OCI-LY7 (cell line): ENCODE measurements around the gene NCK2.

ENCODE experiments used
- EZH2phosphoT487 ChIP-seq: fragments of 200-600 bp; sonication (generic); IDR thresholded peaks from 2 replicates; pipeline ENCODE4 v1.6.1; 2018; ENCODE audit warnings: low read depth, borderline replicate concordance, mild to moderate bottlenecking, mixed run types, antibody characterized with exemption, low read length, moderate library complexity, mixed read lengths
- TF ChIP-seq, protein P1 (sequence below): fragments of 200-600 bp; sonication (generic); conservative IDR thresholded peaks from 2 replicates; pipeline ENCODE4 v1.5.1; 2014; ENCODE audit warnings: mild to moderate bottlenecking, antibody characterized with exemption, low read length, moderate library complexity, mixed read lengths

DNA sequence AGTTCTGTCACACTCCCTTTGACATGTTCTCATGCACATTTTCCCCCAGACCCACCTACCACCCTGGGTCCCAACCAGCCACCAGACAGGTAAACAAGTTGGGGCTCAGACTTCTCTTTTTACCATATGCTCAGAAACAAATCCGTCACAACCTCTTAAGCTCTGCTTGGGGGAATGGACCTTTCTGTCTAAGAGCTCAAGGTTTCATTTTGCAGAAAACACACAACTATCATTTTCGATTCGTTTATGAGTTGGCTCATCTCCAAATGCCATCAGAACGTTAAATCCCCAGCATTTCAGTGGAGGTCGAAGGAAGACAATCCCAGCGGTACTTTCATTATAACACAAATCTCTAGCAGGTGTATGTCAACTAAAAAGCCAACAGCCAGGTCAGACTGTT lies 30.6 kb upstream of the NCK2 start:
- TF ChIP-seq, protein P1, sequence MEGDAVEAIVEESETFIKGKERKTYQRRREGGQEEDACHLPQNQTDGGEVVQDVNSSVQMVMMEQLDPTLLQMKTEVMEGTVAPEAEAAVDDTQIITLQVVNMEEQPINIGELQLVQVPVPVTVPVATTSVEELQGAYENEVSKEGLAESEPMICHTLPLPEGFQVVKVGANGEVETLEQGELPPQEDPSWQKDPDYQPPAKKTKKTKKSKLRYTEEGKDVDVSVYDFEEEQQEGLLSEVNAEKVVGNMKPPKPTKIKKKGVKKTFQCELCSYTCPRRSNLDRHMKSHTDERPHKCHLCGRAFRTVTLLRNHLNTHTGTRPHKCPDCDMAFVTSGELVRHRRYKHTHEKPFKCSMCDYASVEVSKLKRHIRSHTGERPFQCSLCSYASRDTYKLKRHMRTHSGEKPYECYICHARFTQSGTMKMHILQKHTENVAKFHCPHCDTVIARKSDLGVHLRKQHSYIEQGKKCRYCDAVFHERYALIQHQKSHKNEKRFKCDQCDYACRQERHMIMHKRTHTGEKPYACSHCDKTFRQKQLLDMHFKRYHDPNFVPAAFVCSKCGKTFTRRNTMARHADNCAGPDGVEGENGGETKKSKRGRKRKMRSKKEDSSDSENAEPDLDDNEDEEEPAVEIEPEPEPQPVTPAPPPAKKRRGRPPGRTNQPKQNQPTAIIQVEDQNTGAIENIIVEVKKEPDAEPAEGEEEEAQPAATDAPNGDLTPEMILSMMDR, result no peak
- TF ChIP-seq EZH2phosphoT487, result no peak
